ENCODE results near the gene TRPM3. TPM values are rescaled to one million over a fixed set of nuclear protein-coding genes. Genes with fewer than 3 reads are reported as not detected.

Gene TRPM3
- total and polyA plus RNA-seq, 9 of the 15 experiments (the other 6 are each of a cell fraction or from before 2014, with no cell fraction given) = 0.04 TPM; not detected in 8

GRCh38 chr9:70945301-70945700 lies 176.1 kb downstream of the TRPM3 start:
- no peak for TF ChIP-seq EP300 (IDR thresholded peaks at IDR 0.05; ENCODE audit: low read length)
- TF ChIP-seq HNRNPUL1 (IDR thresholded peaks at IDR 0.05; ENCODE audit: low read length) = no peak
- no peak overlapping the region for H3K4me2 ChIP-seq (ENCODE audit: insufficient read depth, low read length)
- H3K27me3 ChIP-seq (ENCODE audit: control insufficient read depth in 2 of 2, insufficient read depth in 2 of 2, low read length in 2 of 2) = no peaks in the 10 kb centered on the region
- no peak for ATAC-seq
- in situ Hi-C loops (cut with MboI) = no loop called here
- H4K20me1 ChIP-seq (replicated peaks; ENCODE audit: control insufficient read depth, insufficient read depth, low read length) = no peaks in the 10 kb centered on the region
- no peaks in the 10 kb centered on the region for H3K9me3 ChIP-seq (replicated peaks; ENCODE audit: control insufficient read depth, insufficient read depth, low read depth, low read length)
- H3K4me1 ChIP-seq (replicated peaks in 1 of 2; ENCODE audit: control insufficient read depth in 2 of 2, insufficient read depth in 2 of 2, low read length in 2 of 2) = no peaks in the 10 kb centered on the region
- H3K27ac ChIP-seq (ENCODE audit: extremely low read depth, low read depth, low read length) = no peak overlapping the region
- no peak for FAIRE-seq
- DNase-seq (ENCODE audit: extremely low read depth in 1 of 4, low spot score in 3 of 4) = no peak
- H3K79me2 ChIP-seq (ENCODE audit: control insufficient read depth, insufficient read depth, low read length) = no peaks in the 10 kb centered on the region
- POLR2A ChIA-PET = no interaction called here
- H3K36me3 ChIP-seq (ENCODE audit: control insufficient read depth, insufficient read depth, low read length) = no peaks in the 10 kb centered on the region
- BruUV-seq (replicated peaks) = no TSS peak
- intact Hi-C loops (cut with micrococcal nuclease) = no loop called here
- no peak overlapping the region for H2AFZ ChIP-seq (ENCODE audit: low read depth, low read length)
- CTCF ChIA-PET (ENCODE audit: low intra/inter-chr PET ratio) = no interaction called here
- H3K9me1 ChIP-seq (ENCODE audit: control insufficient read depth, insufficient read depth, low read length) = no peaks in the 10 kb centered on the region
- no peak overlapping the region for H3K4me3 ChIP-seq
- H3K9ac ChIP-seq (ENCODE audit: insufficient read depth in 1 of 2, low read depth in 2 of 2, low read length in 2 of 2) = no peak overlapping the region

- BruUV-seq (replicated peaks) = no TSS peak
- ChIA-PET CTCF (ENCODE audit: low intra/inter-chr PET ratio) (no interaction called here), POLR2A (no interaction called here)
- intact Hi-C loops (cut with micrococcal nuclease) (no loop called here), in situ Hi-C loops (cut with MboI) (no loop called here)
- no peaks in the 10 kb centered on the region for H4K20me1 ChIP-seq (replicated peaks; ENCODE audit: control insufficient read depth, insufficient read depth, low read length)
- H3K9ac ChIP-seq (ENCODE audit: insufficient read depth in 1 of 2, low read depth in 2 of 2, low read length in 2 of 2) = no peak overlapping the region
- 0% methylated on average over 4 of the region's 4 CpGs for WGBS (ENCODE audit: insufficient coverage, low coverage, missing lambda C conversion rate)
- no peak overlapping the region for H3K4me2 ChIP-seq (ENCODE audit: insufficient read depth, low read length)
- H3K27ac ChIP-seq (ENCODE audit: extremely low read depth, low read depth, low read length) = no peak overlapping the region
- H3K4me3 ChIP-seq = no peak overlapping the region
- no peaks in the 10 kb centered on the region for H3K9me1 ChIP-seq (ENCODE audit: control insufficient read depth, insufficient read depth, low read length)
- H3K4me1 ChIP-seq (replicated peaks in 1 of 2; ENCODE audit: control insufficient read depth in 2 of 2, insufficient read depth in 2 of 2, low read length in 2 of 2) = no peaks in the 10 kb centered on the region
- DNase-seq (ENCODE audit: extremely low read depth in 1 of 4, low spot score in 3 of 4) = no peak
- H3K27me3 ChIP-seq (ENCODE audit: control insufficient read depth in 2 of 2, insufficient read depth in 2 of 2, low read length in 2 of 2) = no peaks in the 10 kb centered on the region
- FAIRE-seq = no peak
- H3K9me3 ChIP-seq (replicated peaks; ENCODE audit: control insufficient read depth, insufficient read depth, low read depth, low read length) = no peaks in the 10 kb centered on the region
- H2AFZ ChIP-seq (ENCODE audit: low read depth, low read length) = no peak overlapping the region
- H3K36me3 ChIP-seq (ENCODE audit: control insufficient read depth, insufficient read depth, low read length) = no peaks in the 10 kb centered on the region
- H3K79me2 ChIP-seq (ENCODE audit: control insufficient read depth, insufficient read depth, low read length) = no peaks in the 10 kb centered on the region
- no peak for ATAC-seq
- TF ChIP-seq TAF15 (IDR thresholded peaks at IDR 0.05; ENCODE audit: low read depth, low read length) (no peak), PURB (CRISPR knock-in tag; IDR thresholded peaks at IDR 0.05; ENCODE audit: low read depth) (no peak), AFF4 (CRISPR knock-in tag; IDR thresholded peaks at IDR 0.05) (no peak), TFE3 (CRISPR knock-in tag; IDR thresholded peaks at IDR 0.05) (no peak), DPF2 (IDR thresholded peaks at IDR 0.05) (no peak), MAFF (IDR thresholded peaks at IDR 0.05; ENCODE audit: low read length) (no peak), KDM4B (IDR thresholded peaks at IDR 0.05; ENCODE audit: borderline replicate concordance in 2 of 2, low read depth in 1 of 2) (no peak), NEUROD1 (IDR thresholded peaks at IDR 0.05; ENCODE audit: borderline replicate concordance, low read depth, low read length, partially characterized antibody) (no peak), IRF1 (CRISPR knock-in tag; IDR thresholded peaks at IDR 0.05; ENCODE audit: borderline replicate concordance) (no peak)
Observed at GRCh38 chr9:70941191-70941590, 180.2 kb downstream of the TRPM3 start.

All from K562 (cell line).